HepG2 (cell line): ENCODE measurements around the gene C5orf47. TPM values are rescaled to one million over a fixed set of nuclear protein-coding genes. Genes with fewer than 3 reads are reported as not detected.

Experiments used
- ASH2L ChIP-seq: fragments of 300-600, 200-600 bp; sonication (generic); IDR thresholded peaks from 2 replicates; pipeline ENCODE4 v1.7.0; 2017; ENCODE audit warnings: low read depth, mild to moderate bottlenecking, moderate library complexity, mixed read lengths, low read length; ENCODE audit not compliant: insufficient read length
- FOXJ3 ChIP-seq: sonication (generic); formaldehyde crosslinking; IDR thresholded peaks from 2 replicates; pipeline ENCODE4 v1.4.0; 2020; ENCODE audit warnings: missing genetic modification reagents, mild to moderate bottlenecking, borderline replicate concordance
- GTF3A ChIP-seq: sonication (generic); formaldehyde crosslinking; conservative IDR thresholded peaks from 2 replicates; pipeline ENCODE4 v1.4.0; 2020; ENCODE audit warnings: mild to moderate bottlenecking, missing genetic modification reagents
- HDAC6 ChIP-seq: fragments of 200-600 bp; sonication (generic); IDR thresholded peaks from 2 replicates; pipeline ENCODE4 v1.7.0; 2017; ENCODE audit warnings: mild to moderate bottlenecking, antibody characterized with exemption, low read length, low read depth
- HMGXB4 ChIP-seq, 2 experiments: sonication (generic) in 1 of 2; formaldehyde crosslinking in 1 of 2; IDR thresholded peaks; 2 replicates each; pipeline versions ENCODE4 v1.4.0 to v1.6.1; 2018 to 2020; ENCODE audit warnings: missing genetic modification reagents in 2 of 2, borderline replicate concordance in 1 of 2, low read depth in 1 of 2, mild to moderate bottlenecking in 1 of 2, missing biosample characterization in 1 of 2
- HNRNPK ChIP-seq: fragments of 200-400 bp; formaldehyde crosslinking; IDR thresholded peaks from 2 replicates; pipeline ENCODE4 v1.6.1; 2018; ENCODE audit warnings: low read length, low read depth, moderate library complexity, mild to moderate bottlenecking; ENCODE audit not compliant: poor library complexity, severe bottlenecking
- RAD21 ChIP-seq: fragments of 450-650 bp; formaldehyde crosslinking; IDR thresholded peaks from 2 replicates; pipeline ENCODE4 v1.5.0; 2020; ENCODE audit warnings: mild to moderate bottlenecking
- RBFOX2 ChIP-seq: fragments of 200-400 bp; formaldehyde crosslinking; IDR thresholded peaks from 2 replicates; pipeline ENCODE4 v1.6.1; 2017; ENCODE audit warnings: low read depth, mild to moderate bottlenecking, low read length
- RFXAP ChIP-seq: sonication (generic); formaldehyde crosslinking; IDR thresholded peaks from 2 replicates; pipeline ENCODE4 v1.4.0; 2020; ENCODE audit warnings: missing genetic modification reagents, borderline replicate concordance
- SUZ12 ChIP-seq: fragments of 150-350 bp; IDR thresholded peaks from 2 replicates; pipeline ENCODE4 v1.6.1; 2014; ENCODE audit warnings: low read depth, low read length
- TOE1 ChIP-seq: sonication (generic); formaldehyde crosslinking; IDR thresholded peaks from 2 replicates; pipeline ENCODE4 v1.4.0; 2020; ENCODE audit warnings: mild to moderate bottlenecking, missing genetic modification reagents
- ZEB1 ChIP-seq: IDR thresholded peaks from 2 replicates; pipeline ENCODE4 v1.6.1; 2012; ENCODE audit warnings: mild to moderate bottlenecking, low read depth, inconsistent platforms; ENCODE audit not compliant: insufficient replicate concordance
- ZFAT ChIP-seq: sonication (generic); formaldehyde crosslinking; conservative IDR thresholded peaks from 2 replicates; pipeline ENCODE4 v1.8.1; 2023; ENCODE audit warnings: missing genetic modification reagents, inconsistent platforms
- ZIK1 ChIP-seq: sonication (generic); formaldehyde crosslinking; IDR thresholded peaks from 2 replicates; pipeline ENCODE4 v1.5.0; 2020; ENCODE audit warnings: mild to moderate bottlenecking, low read depth, missing genetic modification reagents, borderline replicate concordance
- ZNF431 ChIP-seq: sonication (generic); formaldehyde crosslinking; IDR thresholded peaks from 2 replicates; pipeline ENCODE4 v1.9.0; 2022; ENCODE audit warnings: missing genetic modification reagents, low read depth, mild to moderate bottlenecking, borderline replicate concordance
- ZNF558 ChIP-seq: sonication (generic); formaldehyde crosslinking; IDR thresholded peaks from 2 replicates; pipeline ENCODE4 v1.9.0; 2022; ENCODE audit warnings: mild to moderate bottlenecking, missing genetic modification reagents, borderline replicate concordance
- ZNF563 ChIP-seq: sonication (generic); formaldehyde crosslinking; IDR thresholded peaks from 2 replicates; pipeline ENCODE4 v1.8.0; 2022; ENCODE audit warnings: mild to moderate bottlenecking, moderate library complexity, missing genetic modification reagents
- ZNF609 ChIP-seq: sonication (generic); formaldehyde crosslinking; IDR thresholded peaks from 2 replicates; pipeline ENCODE4 v1.4.0; 2020; ENCODE audit warnings: mild to moderate bottlenecking, missing genetic modification reagents, borderline replicate concordance
- ZNF781 ChIP-seq: sonication (generic); formaldehyde crosslinking; IDR thresholded peaks from 2 replicates; pipeline ENCODE4 v1.5.1; 2020; ENCODE audit warnings: borderline replicate concordance, mild to moderate bottlenecking, missing genetic modification reagents; ENCODE audit errors: not compliant biosample characterization
- ZNF788 ChIP-seq: sonication (generic); formaldehyde crosslinking; IDR thresholded peaks from 2 replicates; pipeline ENCODE4 v1.5.0; 2020; ENCODE audit warnings: mild to moderate bottlenecking, missing genetic modification reagents, borderline replicate concordance
- polyA plus RNA-seq, 8 experiments: library from polyadenylated mRNA; depleted of rRNA in 3 of 8; stranded (reverse) in 7 of 8; unstranded in 1 of 8; fragments of >200 nt; fragmentation: Illumina TruSeq in 4 of 8; extraction: Trizol in 4 of 8; gene quantifications; 2 replicates each; pipeline versions ENCODE4 v1.2.1 to v1.2.3, GENCODE V29; 2011 to 2016; ENCODE audit warnings: low read depth in 4 of 8, missing spikeins in 1 of 8, mixed read lengths in 1 of 8; ENCODE audit not compliant: insufficient read depth in 1 of 8
- total RNA-seq, 5 experiments: library from RNA; depleted of rRNA; stranded (reverse); fragments of >200 nt; fragmentation: Illumina TruSeq; extraction: Trizol; gene quantifications; 2 replicates each; pipeline ENCODE4 v1.2.3, GENCODE V29; 2016; ENCODE audit warnings: low read depth in 1 of 5
- TF ChIP-seq, protein P1 (sequence below): sonication (generic); formaldehyde crosslinking; IDR thresholded peaks from 2 replicates; pipeline ENCODE4 v1.5.1; 2020; ENCODE audit warnings: mild to moderate bottlenecking, missing genetic modification reagents, borderline replicate concordance

Gene C5orf47
- total and polyA plus RNA-seq, 2 of the 13 experiments (the other 11 are each of a cell fraction or from before 2014, with no cell fraction given) = not detected

GRCh38 chr5:174045470-174046025, 56.6 kb downstream of the C5orf47 start, which contains the start of gene NSG2 (continued):
- TF ChIP-seq ZNF609 (no peak), ZNF563 (CRISPR knock-in tag) (peak; percentile 79; the same call in 1 of the 2 replicates), ZNF788 (CRISPR knock-in tag) (peak; percentile 43; the same call in 1 of the 2 replicates), ZFAT (CRISPR knock-in tag) (no peak), SUZ12 (no peak), ZNF431 (CRISPR knock-in tag) (peak; percentile 91), HNRNPK (no peak), HMGXB4 (CRISPR knock-in tag; IDR thresholded peaks at IDR 0.05; ENCODE audit: borderline replicate concordance in 1 of 2, low read depth in 1 of 2) (peak; percentile 59 to 61; a peak in 3 of 4 replicates), FOXJ3 (CRISPR knock-in tag) (no peak), RAD21 (CRISPR knock-in tag) (peak; percentile 96), ZEB1 (no peak), HDAC6 (no peak), GTF3A (no peak), ZNF781 (CRISPR knock-in tag) (peak; percentile 70), ZIK1 (CRISPR knock-in tag) (0 out of 2 replicates have a peak, but pooled peaks have one; percentile 19), RFXAP (CRISPR knock-in tag) (0 out of 2 replicates have a peak, but pooled peaks have one; percentile 46), RBFOX2 (no peak), ZNF558 (CRISPR knock-in tag) (peak; percentile 84; the same call in 1 of the 2 replicates), ASH2L (peak; percentile 21), TOE1 (CRISPR knock-in tag) (no peak)
- TF ChIP-seq, protein P1, sequence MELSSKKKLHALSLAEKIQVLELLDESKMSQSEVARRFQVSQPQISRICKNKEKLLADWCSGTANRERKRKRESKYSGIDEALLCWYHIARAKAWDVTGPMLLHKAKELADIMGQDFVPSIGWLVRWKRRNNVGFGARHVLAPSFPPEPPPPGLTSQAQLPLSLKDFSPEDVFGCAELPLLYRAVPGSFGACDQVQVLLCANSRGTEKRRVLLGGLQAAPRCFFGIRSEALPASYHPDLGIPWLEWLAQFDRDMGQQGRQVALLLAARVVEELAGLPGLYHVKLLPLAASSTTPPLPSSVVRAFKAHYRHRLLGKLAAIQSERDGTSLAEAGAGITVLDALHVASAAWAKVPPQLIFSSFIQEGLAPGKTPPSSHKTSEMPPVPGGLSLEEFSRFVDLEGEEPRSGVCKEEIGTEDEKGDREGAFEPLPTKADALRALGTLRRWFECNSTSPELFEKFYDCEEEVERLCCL (CRISPR knock-in tag) = no peak
